NCI-H1105 treated with DMSO at 0.1 percent for 48 hours (cell line): ENCODE data around the gene MAP4K4.
"Not testable (repeated sequence)": the region's sequence is repeated elsewhere in the genome, so short reads cannot be mapped to it uniquely, and the experiment has no call there.

Experiments
- DNase-seq: peaks from one replicate; lab custom pipeline; 2025; lab: John Stamatoyannopoulos, UW

The MAP4K4 gene

DNA sequence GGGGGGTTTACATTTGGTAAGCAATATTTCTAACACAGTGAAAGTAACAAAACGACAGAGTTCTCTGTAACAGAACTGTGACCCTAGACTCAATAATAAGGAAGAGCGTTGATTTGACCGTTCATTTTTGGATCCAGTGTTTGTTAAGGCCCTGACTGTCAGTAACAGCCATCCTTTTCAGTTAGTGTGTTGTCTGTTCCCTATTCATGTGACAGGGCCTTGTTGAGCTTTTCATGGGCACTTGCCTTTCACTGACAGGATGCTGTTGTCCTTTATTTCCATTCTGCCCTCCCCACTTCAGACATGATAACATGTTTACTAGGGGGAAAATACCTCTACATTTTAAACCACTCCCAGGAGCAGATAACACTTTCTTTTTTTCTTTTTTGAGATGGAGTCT, 45.8 kb downstream of the MAP4K4 start:
- DNase-seq, result no peak

DNA sequence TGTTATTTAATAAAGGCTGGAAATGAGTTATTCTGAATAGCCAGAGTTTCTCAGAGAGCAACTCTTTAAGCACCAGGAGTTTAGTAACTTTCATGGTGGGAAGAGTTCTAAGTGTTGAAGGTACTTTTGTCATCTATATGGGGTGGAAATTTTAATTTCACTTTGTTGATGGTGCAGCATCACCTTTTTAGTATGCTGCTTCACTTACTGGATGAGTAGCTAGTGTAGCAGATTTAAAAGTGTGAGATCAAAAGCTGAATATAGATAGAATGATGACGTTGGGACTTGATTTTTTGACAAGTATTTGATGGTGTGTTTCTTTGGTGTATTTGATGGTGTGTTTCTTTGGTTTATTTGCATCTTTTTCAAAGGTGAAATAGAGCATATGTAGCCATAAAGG, 47.3 kb downstream of the MAP4K4 start:
- DNase-seq, result no peak

DNA sequence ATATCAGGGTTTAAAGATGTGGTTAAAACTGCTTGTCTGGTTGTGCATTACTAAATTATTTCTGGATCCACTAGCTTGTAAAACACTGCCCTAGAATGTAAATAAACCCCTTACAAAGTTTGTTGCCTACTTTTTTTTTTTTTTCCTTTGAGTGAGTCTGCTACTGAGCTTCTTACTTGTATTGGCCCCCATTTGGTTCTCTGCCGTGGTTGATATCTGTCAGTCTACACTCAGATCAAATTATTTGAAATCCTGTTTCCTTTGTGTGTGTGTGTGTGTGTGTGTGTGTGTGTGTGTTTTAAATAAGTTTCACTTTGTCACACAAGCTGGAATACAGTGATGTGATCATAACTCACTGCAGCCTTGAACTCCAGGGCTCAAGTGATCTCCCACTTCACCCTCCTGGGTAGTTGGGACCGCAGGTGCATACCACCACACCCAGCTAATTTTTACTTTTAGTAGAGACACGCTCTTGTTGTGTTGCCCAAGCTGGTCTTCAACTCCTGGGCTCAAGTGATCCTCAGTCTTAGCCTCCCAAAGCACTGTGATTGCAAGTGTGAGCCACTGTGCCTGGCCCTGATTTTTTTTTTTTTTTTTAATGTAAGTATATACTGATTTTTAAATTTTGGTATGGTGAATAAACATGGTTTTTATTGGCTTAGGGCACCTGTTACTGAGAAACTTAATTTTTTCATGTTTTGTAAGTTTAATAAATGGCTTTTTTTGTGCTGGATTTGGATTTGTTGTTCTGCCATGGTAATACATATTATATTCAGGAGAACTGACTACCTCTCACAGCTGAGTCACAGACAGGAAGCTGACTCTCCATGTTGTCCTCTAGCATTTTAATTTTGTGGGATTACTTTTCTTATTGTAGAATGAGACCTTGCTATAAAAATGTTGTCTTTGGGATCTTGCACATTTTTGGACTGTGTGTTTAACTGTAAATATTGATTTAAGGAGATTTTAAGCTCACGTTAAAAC, 48.5 kb downstream of the MAP4K4 start:
- DNase-seq, result no peak

DNA sequence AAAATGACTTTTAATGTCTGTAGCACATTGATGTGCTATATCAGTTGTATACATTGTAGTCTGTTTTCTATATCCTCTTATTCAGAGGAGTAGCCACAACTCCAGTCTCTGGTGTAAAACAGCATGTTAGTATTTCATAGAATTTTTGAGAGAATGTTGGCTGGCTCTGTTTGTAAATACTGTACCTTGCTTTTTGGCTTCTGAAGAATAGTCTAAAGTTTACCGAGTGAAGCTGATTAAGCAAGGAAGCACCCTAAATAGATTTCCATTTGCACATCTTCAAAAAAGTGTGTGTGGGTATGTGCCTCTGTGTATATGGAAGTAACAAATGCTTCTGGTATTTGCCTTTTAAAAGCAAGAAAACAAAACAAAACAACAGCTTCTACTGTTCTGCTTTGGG, 50.5 kb downstream of the MAP4K4 start:
- DNase-seq, result no peak

DNA sequence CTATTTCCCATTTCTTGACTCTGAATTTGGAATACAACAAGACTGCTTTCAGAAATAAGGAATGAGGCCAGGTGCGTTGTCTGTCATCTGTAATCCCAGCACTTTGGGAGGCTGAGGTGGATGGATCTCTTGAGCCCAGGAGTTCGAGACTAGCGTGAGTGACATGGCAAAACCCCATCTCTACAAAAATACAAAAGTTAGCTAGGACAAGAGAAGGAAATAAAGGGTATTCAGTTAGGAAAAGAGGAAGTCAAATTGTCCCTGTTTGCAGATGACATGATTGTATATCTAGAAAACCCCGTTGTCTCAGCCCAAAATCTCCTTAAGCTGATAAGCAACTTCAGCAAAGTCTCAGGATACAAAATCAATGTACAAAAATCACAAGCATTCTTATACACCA, 51.0 kb downstream of the MAP4K4 start:
- not testable (repeated sequence) for DNase-seq

DNA sequence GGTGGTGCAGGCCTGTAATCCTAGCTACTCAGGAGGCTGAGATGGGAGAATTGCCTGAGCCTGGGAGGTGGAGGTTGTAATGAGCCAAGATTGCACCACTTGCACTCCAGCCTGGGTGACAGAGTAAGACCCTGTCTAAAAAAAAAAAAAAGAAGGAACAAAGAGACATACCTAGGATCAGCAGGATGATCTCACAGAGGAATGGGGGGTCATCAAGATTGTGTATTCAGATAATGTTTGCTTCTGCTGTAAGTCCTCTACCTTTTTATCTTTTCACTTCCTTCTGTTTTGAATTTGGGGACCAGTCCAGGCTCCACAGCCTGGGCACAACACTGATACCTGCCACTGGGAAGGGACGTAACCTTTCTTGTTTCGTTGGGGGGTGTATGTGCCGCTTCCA, 53.2 kb downstream of the MAP4K4 start:
- no peak for DNase-seq

DNA sequence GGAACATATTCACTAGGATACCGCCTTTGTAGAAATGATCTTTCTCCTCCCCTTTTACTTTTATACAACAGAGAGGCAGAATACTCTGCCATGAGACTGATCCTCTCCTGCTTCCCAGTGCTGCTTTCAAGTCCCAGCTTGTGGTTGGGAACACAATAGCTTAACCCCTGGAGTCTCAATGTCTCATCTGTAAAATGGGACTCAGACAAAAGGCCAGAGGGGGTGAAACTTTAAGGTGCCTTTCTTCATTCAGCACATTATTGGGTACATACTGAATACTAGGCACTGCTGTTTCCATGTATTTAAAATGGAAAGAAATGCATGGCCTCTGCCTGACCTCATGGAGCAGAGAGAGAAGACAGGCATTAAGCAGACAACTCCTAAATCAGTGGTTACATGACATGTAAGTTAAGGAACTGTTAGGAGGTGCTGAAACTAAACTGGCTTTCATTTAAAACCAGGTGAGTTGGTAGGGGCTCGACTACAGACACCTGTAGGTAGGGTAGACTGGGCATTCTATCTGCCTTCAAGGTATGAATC, 53.8 kb downstream of the MAP4K4 start:
- DNase-seq, result no peak

DNA sequence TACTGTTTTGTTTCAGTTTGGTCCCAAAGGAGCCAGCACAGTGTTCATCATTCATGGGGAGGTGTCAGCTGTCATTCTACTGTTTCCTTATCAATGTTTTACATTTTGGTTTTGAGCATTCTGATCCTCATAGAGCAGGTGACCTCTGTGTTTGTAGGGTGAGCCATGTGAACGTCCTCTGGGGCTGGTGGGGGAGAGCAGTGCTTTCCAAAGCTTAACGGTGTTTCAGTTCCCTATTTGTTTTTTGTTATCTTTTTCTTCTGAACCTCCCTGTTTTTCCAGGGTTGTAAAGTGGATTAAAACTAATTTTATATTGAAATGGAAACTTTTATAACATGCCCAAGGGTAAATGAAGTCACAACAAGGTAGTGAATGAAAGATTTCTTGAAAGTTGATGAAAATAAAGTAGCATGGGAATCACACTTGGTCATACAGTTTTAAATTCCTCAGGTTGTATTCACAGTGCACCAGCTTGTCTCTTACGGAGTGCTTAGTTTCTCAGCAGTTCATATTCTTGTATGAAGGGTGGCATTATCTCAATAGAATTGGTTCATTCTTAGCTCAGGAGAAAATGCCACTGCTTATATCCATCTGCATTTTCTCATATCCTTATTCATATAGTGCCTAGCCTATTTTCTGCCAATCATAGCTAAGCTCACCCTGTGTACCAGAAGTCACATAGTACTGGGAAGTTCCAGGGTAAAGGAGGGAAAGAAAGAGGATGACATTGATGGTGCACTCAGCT, 54.5 kb downstream of the MAP4K4 start:
- no peak for DNase-seq

DNA sequence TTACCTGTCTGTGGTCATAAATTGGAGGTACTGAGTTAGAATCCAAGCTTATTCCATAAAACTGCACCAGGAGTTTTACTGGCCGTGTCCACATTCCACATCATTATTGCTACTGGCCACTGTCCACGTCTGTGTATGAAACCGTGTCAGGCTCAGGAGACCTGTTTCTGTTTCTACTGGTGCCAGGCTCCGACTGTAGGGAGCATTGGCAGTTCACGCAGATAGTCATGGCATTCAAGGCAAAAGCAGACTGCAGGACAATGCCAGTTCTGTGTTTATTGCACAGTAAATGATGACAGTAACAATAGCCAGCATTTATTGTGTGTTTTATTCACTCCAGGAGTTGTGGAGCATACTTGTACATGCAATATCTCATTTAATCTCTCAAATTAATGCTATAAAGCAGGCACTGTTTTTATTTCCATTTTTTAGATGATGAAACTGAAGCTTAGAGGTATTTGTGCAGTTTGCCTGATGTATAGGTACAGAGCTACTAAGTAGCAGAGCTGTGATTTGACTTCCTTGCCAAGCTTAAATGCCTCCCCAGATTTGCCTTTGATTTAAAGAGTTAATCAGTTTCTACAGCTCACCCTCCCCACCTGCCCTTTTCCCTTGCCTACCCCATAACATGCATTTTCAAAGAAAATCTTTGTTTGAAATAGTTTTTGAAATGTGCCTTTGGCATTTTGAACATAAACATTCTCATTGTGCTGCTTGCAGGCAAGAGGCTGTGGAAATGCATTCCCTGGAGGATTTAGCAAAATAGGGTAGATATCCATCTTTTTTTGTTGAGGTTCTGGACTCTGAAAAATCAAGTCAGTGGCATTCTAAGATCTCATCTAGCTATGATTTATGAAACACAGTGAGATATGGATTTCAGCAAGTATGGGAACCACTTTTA, 55.5 kb downstream of the MAP4K4 start:
- DNase-seq, result no peak

DNA sequence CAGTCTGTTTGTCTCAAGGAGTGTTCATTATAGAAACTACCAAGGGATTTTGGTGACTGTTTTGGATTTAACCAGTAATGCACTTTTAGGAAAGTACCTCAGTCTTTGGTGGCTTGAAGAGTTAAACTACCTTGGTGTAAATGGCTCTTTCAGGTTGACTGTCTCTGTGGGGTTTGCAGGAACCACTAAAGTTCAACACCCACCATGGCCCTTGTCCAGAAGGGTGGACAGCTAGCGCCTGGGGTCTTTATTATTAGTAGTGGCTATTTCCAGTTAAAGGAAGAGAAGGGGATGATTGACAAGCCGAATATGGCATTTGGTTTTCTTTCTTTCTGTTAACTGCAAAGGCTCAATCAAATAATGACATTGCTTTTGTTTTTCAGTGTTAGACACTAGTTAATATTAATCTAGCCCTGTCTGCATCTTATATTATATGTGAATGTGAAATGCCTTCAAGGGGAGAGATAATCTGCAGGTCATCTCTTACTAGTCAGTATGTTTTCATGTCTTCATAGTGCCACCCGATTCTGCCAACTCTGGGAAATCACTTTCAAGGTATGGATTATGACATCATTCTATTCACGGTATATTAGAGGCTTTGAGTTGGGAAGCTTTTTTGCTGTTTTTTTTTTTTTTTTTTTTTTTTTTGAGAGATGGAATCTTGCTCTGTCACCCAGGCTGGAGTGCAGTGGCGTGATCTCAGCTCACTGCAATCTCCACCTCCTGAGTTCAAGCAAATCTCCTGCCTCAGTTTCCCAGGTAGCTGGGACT, 56.4 kb downstream of the MAP4K4 start:
- no peak for DNase-seq

DNA sequence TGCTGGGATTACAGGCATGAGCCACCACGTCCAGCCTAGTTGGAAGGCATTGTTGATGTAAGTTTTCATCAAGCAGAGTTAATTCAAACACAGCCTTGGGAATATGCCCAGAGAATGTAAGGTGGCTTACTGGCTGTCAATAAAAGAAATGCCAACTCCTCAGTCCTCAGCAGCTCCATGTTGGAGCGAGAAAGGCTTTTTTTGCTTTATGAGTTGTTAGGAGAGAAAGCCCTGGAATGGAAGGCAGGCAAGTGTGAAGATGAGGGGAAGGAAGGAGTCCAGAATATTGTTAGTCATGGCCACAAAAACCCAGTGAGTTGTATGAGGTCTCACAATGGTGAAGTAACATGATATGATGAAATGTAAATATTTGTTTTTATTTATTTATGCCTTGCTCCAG, 57.1 kb downstream of the MAP4K4 start:
- no peak for DNase-seq

DNA sequence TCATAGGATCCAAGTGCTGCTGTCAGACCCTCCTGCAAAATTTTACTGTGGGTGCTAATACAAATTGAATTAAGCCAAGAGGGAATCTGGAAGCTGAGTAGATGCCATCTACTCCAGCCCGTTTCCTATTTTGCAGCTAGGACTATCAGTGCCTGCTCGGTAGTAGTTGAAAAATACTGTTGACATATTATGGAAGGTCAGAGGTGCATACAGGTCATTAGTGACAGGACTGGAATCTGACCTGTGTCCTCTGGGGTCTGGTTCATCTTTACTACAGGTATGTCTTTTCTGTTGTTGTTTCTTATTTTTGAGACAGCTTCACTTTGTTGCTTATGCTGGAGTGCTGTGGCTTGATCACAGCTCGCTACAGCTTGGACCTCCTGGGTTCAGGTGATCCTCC, 58.8 kb downstream of the MAP4K4 start:
- no peak for DNase-seq

DNA sequence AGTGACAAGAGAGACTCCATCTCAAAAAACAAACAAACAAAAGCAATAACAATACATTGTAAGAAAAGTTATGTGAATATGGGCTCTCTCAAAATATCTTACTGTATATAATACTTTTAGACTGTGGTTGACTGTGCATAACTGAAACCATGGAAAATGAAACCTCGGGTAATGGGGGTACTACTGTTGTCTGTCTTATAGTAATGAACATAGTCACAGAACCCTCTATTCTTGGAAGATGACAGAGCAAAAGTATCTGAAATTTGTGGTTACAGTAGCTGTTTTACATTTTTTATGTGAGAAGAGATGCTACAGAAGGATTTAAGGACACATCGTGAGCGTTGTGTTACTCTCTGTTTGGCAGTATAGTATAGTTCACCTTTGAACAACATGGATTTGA, 60.5 kb downstream of the MAP4K4 start:
- DNase-seq, result no peak

DNA sequence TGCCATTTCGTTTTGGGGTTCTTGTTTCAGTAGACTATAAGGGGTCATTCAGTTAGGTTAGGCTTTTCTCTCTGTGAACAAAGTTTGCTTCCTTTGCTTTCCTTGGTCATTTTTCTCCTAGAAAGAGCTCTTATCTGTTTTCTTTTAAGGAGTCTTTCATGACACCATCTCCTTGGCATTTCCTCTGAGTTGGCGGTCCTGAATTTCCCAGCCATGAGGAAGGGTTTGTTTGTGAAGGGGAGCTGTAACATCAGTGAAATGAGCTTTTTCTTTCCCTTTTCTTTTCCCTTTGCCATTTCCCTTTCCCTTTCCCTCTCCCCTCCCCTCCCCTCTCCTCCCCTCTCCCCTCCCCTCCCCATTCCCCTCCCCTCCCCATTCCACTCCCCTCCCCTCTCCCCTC, 61.7 kb downstream of the MAP4K4 start:
- no peak for DNase-seq

DNA sequence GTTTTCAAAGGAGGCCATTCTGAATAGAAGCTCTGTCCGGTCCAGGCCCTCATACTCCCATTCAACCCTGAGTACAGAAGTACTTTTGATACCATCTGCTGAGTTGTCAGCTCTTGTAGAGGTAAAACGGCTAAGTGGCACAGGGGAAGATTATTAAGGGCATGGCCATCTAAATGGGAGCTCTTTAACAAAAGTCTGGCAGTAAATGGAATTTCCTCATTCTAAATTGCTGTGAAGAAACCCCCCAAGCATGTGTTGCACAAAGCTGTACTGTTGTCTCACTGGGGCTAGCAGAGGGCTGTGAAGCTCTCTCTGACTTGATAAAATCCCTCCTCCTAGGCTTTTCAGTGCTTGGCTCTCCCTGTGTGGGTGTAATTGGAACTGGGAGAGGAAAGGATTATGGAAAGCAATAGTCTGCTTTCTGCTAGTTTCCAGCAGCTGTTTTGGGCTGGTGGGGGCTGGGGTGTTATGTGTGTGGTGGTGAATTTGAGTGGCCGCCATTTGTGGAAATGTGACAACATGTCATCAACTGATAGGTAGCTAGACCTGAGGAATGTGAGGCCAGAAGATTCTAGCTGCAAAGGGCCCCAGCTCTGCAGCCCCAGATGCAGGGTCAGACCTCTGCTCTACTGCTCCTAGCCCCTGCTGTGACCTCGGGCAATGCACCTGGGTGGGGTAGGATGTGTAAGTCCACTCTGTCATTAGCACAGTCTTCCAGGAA, 65.1 kb downstream of the MAP4K4 start:
- no peak for DNase-seq

DNA sequence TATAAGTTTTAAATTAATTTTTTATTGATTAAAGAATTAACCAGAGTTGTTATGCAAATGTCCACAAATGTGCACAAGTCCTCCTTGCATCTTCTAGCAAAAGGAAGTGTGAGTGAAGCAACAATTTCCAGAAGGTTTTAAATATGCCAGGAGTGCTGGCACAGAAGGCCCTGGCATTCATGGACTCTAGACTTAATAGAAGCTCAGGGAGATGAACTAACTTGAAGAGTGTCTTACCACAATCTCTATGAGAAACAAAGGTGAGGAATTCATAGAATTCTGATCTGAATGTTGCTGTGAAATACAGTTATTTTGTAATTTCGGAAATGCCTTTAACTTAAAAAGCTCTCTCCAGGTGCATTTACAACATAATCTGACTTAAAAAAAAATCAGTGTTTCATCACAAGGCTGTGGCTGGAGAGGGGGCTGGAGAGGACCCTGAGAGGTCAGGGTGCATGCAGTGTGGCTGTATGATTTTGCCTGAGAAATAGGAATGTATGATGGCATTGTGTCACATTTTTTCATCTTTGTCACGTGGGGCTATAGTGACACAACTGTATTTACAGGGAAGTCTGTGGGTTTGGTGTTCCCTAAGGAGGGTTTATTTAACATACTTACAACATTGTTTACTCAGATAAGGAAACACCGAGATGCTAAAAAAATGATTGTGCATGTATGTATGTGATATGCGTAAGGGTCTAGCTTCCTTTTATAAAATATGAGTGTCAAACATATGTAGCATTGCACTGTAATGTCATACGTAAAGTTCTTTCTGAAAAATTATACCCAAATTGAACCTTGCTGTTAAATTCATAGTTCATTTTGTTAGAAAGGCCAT, 66.2 kb downstream of the MAP4K4 start:
- no peak for DNase-seq

DNA sequence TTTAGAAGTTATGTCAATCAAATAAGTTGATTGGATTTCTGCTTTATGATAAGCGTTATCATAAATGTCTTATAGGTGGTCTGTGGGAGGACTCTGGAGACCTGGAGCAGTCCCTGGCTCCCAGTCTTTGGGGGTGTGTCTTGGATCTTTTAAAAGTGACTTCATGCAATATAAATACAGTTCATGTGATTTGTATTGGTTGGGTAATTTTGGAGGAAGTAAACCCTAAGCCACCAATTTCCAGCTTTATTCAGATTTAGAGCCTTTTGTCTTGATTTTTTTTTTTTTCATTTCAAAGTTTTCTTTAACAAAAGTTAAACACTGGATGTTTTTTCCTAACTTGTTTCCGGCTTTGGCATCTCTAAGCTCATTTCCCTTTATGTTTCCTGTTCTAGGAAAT, 68.8 kb downstream of the MAP4K4 start:
- no peak for DNase-seq

DNA sequence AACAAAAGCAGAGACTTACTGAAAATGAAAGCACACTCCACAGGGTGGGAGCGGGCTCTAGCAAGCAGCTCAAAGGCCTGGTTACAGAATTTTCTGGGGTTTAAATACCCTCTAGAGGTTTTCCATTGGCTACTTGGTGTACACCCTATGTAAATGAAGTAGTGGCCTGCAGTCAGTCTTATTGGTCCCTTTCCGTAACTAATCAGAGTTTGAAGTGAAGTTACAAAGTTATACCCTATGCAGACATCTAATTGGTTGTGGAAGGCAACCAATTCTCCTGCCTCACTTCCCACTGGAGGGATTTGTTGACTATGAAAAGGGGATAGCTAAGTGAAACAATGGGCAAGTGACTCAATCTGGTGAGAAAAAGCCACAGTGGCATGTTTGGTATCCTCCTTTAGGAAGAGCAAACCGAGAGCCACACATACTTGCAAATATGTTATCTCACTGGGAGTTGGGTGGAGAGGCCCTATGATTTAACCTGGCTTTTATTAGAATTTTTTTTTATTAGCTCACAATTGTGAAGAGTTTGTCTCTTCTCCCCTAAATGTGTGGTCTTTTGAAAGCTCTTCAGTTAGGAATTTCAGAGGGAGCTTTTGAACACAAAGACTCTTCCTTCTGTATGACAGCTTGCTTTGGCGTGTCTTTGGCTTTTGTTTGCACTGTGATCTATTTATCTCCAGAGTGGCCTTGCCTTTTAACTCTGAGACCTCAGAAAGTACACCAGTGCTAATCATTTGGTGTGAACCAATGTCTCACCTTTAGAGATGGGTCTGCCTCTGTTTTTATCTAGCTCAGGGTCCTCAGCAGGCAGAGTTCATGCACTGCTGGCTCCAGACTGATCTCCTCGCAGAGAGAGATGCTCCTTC, 69.6 kb downstream of the MAP4K4 start:
- DNase-seq, result no peak
